ENCODE data around the gene SAP30BP.

- TF ChIP-seq ZSCAN25 (CRISPR knock-in tag; IDR thresholded peaks at IDR 0.05): no peak
- no peak for TF ChIP-seq ZNF362 (CRISPR knock-in tag; IDR thresholded peaks at IDR 0.05; ENCODE audit: borderline replicate concordance)
- no peak for TF ChIP-seq ZNF292 (CRISPR knock-in tag; IDR thresholded peaks at IDR 0.05; ENCODE audit: borderline replicate concordance, low read depth)
- TF ChIP-seq CTCF (CRISPR knock-in tag; IDR thresholded peaks at IDR 0.05): no peak
- no peak for TF ChIP-seq E2F5 (CRISPR knock-in tag; conservative IDR thresholded peaks at IDR 0.05)
- no peak for TF ChIP-seq FOXJ3 (CRISPR knock-in tag; IDR thresholded peaks at IDR 0.05; ENCODE audit: borderline replicate concordance)
- no peak for TF ChIP-seq AFF4 (CRISPR knock-in tag; IDR thresholded peaks at IDR 0.05)
- TF ChIP-seq RAD51 (IDR thresholded peaks at IDR 0.05; ENCODE audit: borderline replicate concordance): no peak
- TF ChIP-seq HDAC6 (IDR thresholded peaks at IDR 0.05; ENCODE audit: low read depth, low read length): no peak
Measured at GRCh38 chr17:75629157-75629556, 38.0 kb upstream of the SAP30BP start.
